ENCODE measurements around the gene C8A.

Gene C8A

GRCh38 chr1:56929492-56929891 lies 74.9 kb downstream of the C8A start:
- no peak for DNase-seq

GRCh38 chr1:56931211-56931610 lies 76.6 kb downstream of the C8A start:
- no peak for DNase-seq

GRCh38 chr1:56931686-56932085 lies 77.1 kb downstream of the C8A start:
- DNase-seq: no peak

GRCh38 chr1:56933161-56933560 lies 78.6 kb downstream of the C8A start:
- no peak for DNase-seq

GRCh38 chr1:56933606-56934005 lies 79.0 kb downstream of the C8A start:
- DNase-seq: no peak

- no peak for DNase-seq
Observed at GRCh38 chr1:56934430-56935060, 79.9 kb downstream of the C8A start.

GRCh38 chr1:56938646-56939045 lies 84.0 kb downstream of the C8A start:
- no peak for DNase-seq

- no peak for DNase-seq
Observed at GRCh38 chr1:56939209-56939608, 84.6 kb downstream of the C8A start.

GRCh38 chr1:56940039-56940438 lies 85.4 kb downstream of the C8A start:
- no peak for DNase-seq

- DNase-seq: no peak
Observed at GRCh38 chr1:56948403-56949023, 93.9 kb downstream of the C8A start.

- no peak for DNase-seq
Observed at GRCh38 chr1:56952501-56952900, 97.9 kb downstream of the C8A start.

GRCh38 chr1:56953386-56953785 lies 98.8 kb downstream of the C8A start:
- DNase-seq: no peak

GRCh38 chr1:56954664-56955063 lies 100.1 kb downstream of the C8A start:
- no peak for DNase-seq

- DNase-seq: no peak
Observed at GRCh38 chr1:56957931-56958330, 103.3 kb downstream of the C8A start.

GRCh38 chr1:56958526-56958925 lies 103.9 kb downstream of the C8A start:
- no peak for DNase-seq

GRCh38 chr1:56961426-56961825 lies 106.8 kb downstream of the C8A start:
- no peak for DNase-seq

- no peak for DNase-seq
Observed at GRCh38 chr1:56963667-56964066, 109.1 kb downstream of the C8A start.

GRCh38 chr1:56964349-56965017 lies 109.9 kb downstream of the C8A start:
- no peak for DNase-seq

GRCh38 chr1:56965191-56965590 lies 110.6 kb downstream of the C8A start:
- DNase-seq: no peak

GRCh38 chr1:56965916-56966697 lies 111.5 kb downstream of the C8A start, which contains the start of gene C8B:
Gene C8B, minus strand, starts transcription at chr1:56966015. Its CDS starts 67 bp downstream, at chr1:56965948.
- DNase-seq: no peak

GRCh38 chr1:56966698-56966999 lies 112.1 kb downstream of the C8A start:
- DNase-seq: no peak

- DNase-seq: no peak
Observed at GRCh38 chr1:56967355-56967754, 112.8 kb downstream of the C8A start.
